ENCODE data around the gene RPL26.

- TF ChIP-seq ZNF274 (IDR thresholded peaks at IDR 0.05; ENCODE audit: low read depth, low read length) (no peak), SUZ12 (IDR thresholded peaks at IDR 0.05; ENCODE audit: extremely low read depth, insufficient read depth, insufficient read length) (no peak), YY1 (IDR thresholded peaks at IDR 0.05; ENCODE audit: insufficient read depth, insufficient read length) (no peak)
Measured at GRCh38 chr17:8387914-8388651, 5.1 kb upstream of the RPL26 start.
